Measurements from ENCODE around the gene PLXNB2. TPM values are rescaled to one million over a fixed set of nuclear protein-coding genes. Genes with fewer than 3 reads are reported as not detected.

The PLXNB2 gene
- polyA plus RNA-seq, 3 donors = 249 to 261 (median 258) TPM

- DNase-seq = no peak
Observed at GRCh38 chr22:50268655-50269113, 38.8 kb downstream of the PLXNB2 start.

GRCh38 chr22:50267591-50268390 is 39.7 kb downstream of the PLXNB2 start:
- DNase-seq = no peak

- no peak for DNase-seq
Observed at GRCh38 chr22:50266994-50267393, 40.5 kb downstream of the PLXNB2 start.

- no peak for DNase-seq
Observed at GRCh38 chr22:50264946-50265669, 42.3 kb downstream of the PLXNB2 start.

GRCh38 chr22:50264104-50264745 is 43.2 kb downstream of the PLXNB2 start:
- DNase-seq = no peak

- no peak for DNase-seq
Observed at GRCh38 chr22:50262973-50263617, 44.4 kb downstream of the PLXNB2 start.

GRCh38 chr22:50262460-50262911 is 45.0 kb downstream of the PLXNB2 start:
- no peak for DNase-seq

- DNase-seq = no peak
Observed at GRCh38 chr22:50261615-50262459, 45.6 kb downstream of the PLXNB2 start, which contains the start of gene MAPK12. TSS of gene MAPK12 (minus strand) at chr22:50261683. CDS start at chr22:50261509, 174 bp downstream.

- DNase-seq = no peak
Observed at GRCh38 chr22:50260801-50261614, 46.4 kb downstream of the PLXNB2 start.

- DNase-seq = no peak
Observed at GRCh38 chr22:50260434-50260800, 47.0 kb downstream of the PLXNB2 start.

- DNase-seq = no peak
Observed at GRCh38 chr22:50259302-50259701, 48.1 kb downstream of the PLXNB2 start.

- DNase-seq = no peak
Observed at GRCh38 chr22:50258361-50259292, 48.8 kb downstream of the PLXNB2 start.

GRCh38 chr22:50257451-50258360 is 49.7 kb downstream of the PLXNB2 start:
- no peak for DNase-seq

GRCh38 chr22:50257041-50257440 is 50.4 kb downstream of the PLXNB2 start:
- no peak for DNase-seq

GRCh38 chr22:50256258-50256862 is 51.1 kb downstream of the PLXNB2 start:
- no peak for DNase-seq

- no peak for DNase-seq
Observed at GRCh38 chr22:50255607-50256006, 51.8 kb downstream of the PLXNB2 start.

- no peak for DNase-seq
Observed at GRCh38 chr22:50255099-50255498, 52.3 kb downstream of the PLXNB2 start.
